Urinary bladder (tissue), 4 donors: ENCODE data around the gene CABLES1. TPM values are rescaled to one million over a fixed set of nuclear protein-coding genes. Genes with fewer than 3 reads are reported as not detected.
A peak's percentile ranks its signal among the peaks of the same experiment; 100 is the strongest.

Experiments
- DNase-seq: peaks from one replicate; pipeline ENCODE4 v3.0.0-alpha.2; 2015; ENCODE audit errors: extremely low spot score
- H3K27ac ChIP-seq: one replicate; pipeline ENCODE4 v1.5.1; 2013; ENCODE audit warnings: low read depth, mild to moderate bottlenecking, moderate library complexity
- H3K36me3 ChIP-seq: one replicate; pipeline ENCODE4 v1.6.1; 2013; ENCODE audit warnings: mild to moderate bottlenecking, moderate library complexity; ENCODE audit not compliant: insufficient read depth
- H3K4me1 ChIP-seq: one replicate; pipeline ENCODE4 v1.6.1; 2013; ENCODE audit warnings: mild to moderate bottlenecking, moderate library complexity; ENCODE audit not compliant: insufficient read depth
- H3K4me3 ChIP-seq: one replicate; pipeline ENCODE4 v1.5.1; 2013; ENCODE audit warnings: low read depth, low read length
- WGBS: extraction: QIAGEN DNeasy Blood & Tissue Kit; methylation state at CpG from one replicate; pipeline ENCODE4 v1.1.7; 2013; 5-methylcytosine and 5-hydroxymethylcytosine counted together
- polyA plus RNA-seq: library from polyadenylated mRNA; stranded (reverse); fragments of 200-250 nt; gene quantifications from one replicate; pipeline ENCODE4 v1.2.3, GENCODE V29; 2013
- total RNA-seq: library from RNA; depleted of rRNA; stranded (reverse); fragments of >200 nt; gene quantifications from one replicate; pipeline ENCODE4 v1.2.3, GENCODE V29; 2014
- donor health status: healthy with polysubstance abuse.
- donor health status: healthy.

CABLES1 gene
- total and polyA plus RNA-seq, 2 donors: 4.5 to 14.6 TPM

GRCh38 chr18:23250893-23251656 is 115.8 kb downstream of the CABLES1 start:
- 78% methylated on average over 13 of the region's 13 CpGs for WGBS
- Histone ChIP-seq H3K4me3 (no peak overlapping the region), H3K36me3 (no peaks in the 10 kb centered on the region), H3K27ac (no peak overlapping the region), H3K4me1 (no peaks in the 10 kb centered on the region)
- no peak for DNase-seq

- WGBS: 97% methylated on average over 12 of the region's 12 CpGs
- H3K36me3 ChIP-seq: no peaks in the 10 kb centered on the region
- no peak for DNase-seq
- H3K4me3 ChIP-seq: no peak overlapping the region
- H3K27ac ChIP-seq: no peak overlapping the region
- no peaks in the 10 kb centered on the region for H3K4me1 ChIP-seq
Measured at GRCh38 chr18:23253630-23254029, 118.3 kb downstream of the CABLES1 start.

GRCh38 chr18:23257137-23257536 is 121.9 kb downstream of the CABLES1 start:
- Histone ChIP-seq H3K4me1 (no peaks in the 10 kb centered on the region), H3K4me3 (no peak overlapping the region), H3K27ac (no peak overlapping the region), H3K36me3 (no peaks in the 10 kb centered on the region)
- 93% methylated on average over 9 of the region's 9 CpGs for WGBS
- no peak for DNase-seq

- DNase-seq: no peak
- no peak overlapping the region for H3K4me3 ChIP-seq
- WGBS: 79% methylated on average over 25 of the region's 25 CpGs
Measured at GRCh38 chr18:23257686-23258565, 122.6 kb downstream of the CABLES1 start.

GRCh38 chr18:23258566-23259469 is 123.5 kb downstream of the CABLES1 start:
- H3K36me3 ChIP-seq: no peaks in the 10 kb centered on the region
- H3K4me1 ChIP-seq: no peaks in the 10 kb centered on the region
- no peak for DNase-seq
- H3K27ac ChIP-seq: no peak overlapping the region
- WGBS: 74% methylated on average over 15 of the region's 15 CpGs
- no peak overlapping the region for H3K4me3 ChIP-seq

More at GRCh38 chr18:23257686-23258565, 122.6 kb downstream of the CABLES1 start:
- H3K36me3 ChIP-seq: no peaks in the 10 kb centered on the region
- no peaks in the 10 kb centered on the region for H3K4me1 ChIP-seq
- H3K27ac ChIP-seq: no peak overlapping the region

GRCh38 chr18:23259701-23260681 is 124.7 kb downstream of the CABLES1 start:
- Histone ChIP-seq H3K4me3 (no peak overlapping the region), H3K27ac (peak overlapping the region; percentile 28), H3K36me3 (no peaks in the 10 kb centered on the region), H3K4me1 (no peaks in the 10 kb centered on the region)
- peak; percentile 54 for DNase-seq
- 18% methylated on average over 21 of the region's 21 CpGs for WGBS

- H3K36me3 ChIP-seq: no peaks in the 10 kb centered on the region
- H3K27ac ChIP-seq: no peak overlapping the region
- no peaks in the 10 kb centered on the region for H3K4me1 ChIP-seq
- no peak overlapping the region for H3K4me3 ChIP-seq
- DNase-seq: no peak
- WGBS: 69% methylated on average over 7 of the region's 7 CpGs
Measured at GRCh38 chr18:23260926-23261590, 125.8 kb downstream of the CABLES1 start.

- 94% methylated on average over 9 of the region's 9 CpGs for WGBS
- Histone ChIP-seq H3K4me1 (no peaks in the 10 kb centered on the region), H3K36me3 (no peaks in the 10 kb centered on the region), H3K4me3 (no peak overlapping the region), H3K27ac (no peak overlapping the region)
- DNase-seq: no peak
Measured at GRCh38 chr18:23263551-23264235, 128.4 kb downstream of the CABLES1 start.

- DNase-seq: no peak
- H3K4me1 ChIP-seq: no peaks in the 10 kb centered on the region
- WGBS: 83% methylated on average over 7 of the region's 7 CpGs
- H3K27ac ChIP-seq: no peak overlapping the region
- H3K36me3 ChIP-seq: no peaks in the 10 kb centered on the region
- H3K4me3 ChIP-seq: no peak overlapping the region
Measured at GRCh38 chr18:23265682-23266399, 130.6 kb downstream of the CABLES1 start.

- 92% methylated on average over 20 of the region's 20 CpGs for WGBS
- H3K36me3 ChIP-seq: no peaks in the 10 kb centered on the region
- H3K27ac ChIP-seq: no peak overlapping the region
- no peak for DNase-seq
- H3K4me1 ChIP-seq: no peaks in the 10 kb centered on the region
- H3K4me3 ChIP-seq: no peak overlapping the region
Measured at GRCh38 chr18:23266717-23267446, 131.6 kb downstream of the CABLES1 start.

GRCh38 chr18:23267447-23267776 is 132.1 kb downstream of the CABLES1 start:
- H3K4me1 ChIP-seq: no peaks in the 10 kb centered on the region
- no peak for DNase-seq
- no peak overlapping the region for H3K4me3 ChIP-seq
- H3K36me3 ChIP-seq: no peaks in the 10 kb centered on the region
- WGBS: 90% methylated on average over 6 of the region's 6 CpGs
- H3K27ac ChIP-seq: no peak overlapping the region
